ENCODE results near the gene RPP21. TPM values are rescaled to one million over a fixed set of nuclear protein-coding genes. Genes with fewer than 3 reads are reported as not detected.

RPP21 gene
- total RNA-seq, 1 experiment from 2014 or later, result 64.0 TPM

- Histone ChIP-seq H3K4me2 (ENCODE audit: insufficient read depth, insufficient read length, low read length) (no peak overlapping the region), H3T11ph (ENCODE audit: low read length) (no peak overlapping the region), H3K79me1 (ENCODE audit: insufficient read depth, low read depth, low read length, poor library complexity, severe bottlenecking) (no peaks in the 10 kb centered on the region), H4K20me1 (ENCODE audit: control insufficient read depth, insufficient read depth, insufficient read length) (no peaks in the 10 kb centered on the region), H3K18ac (ENCODE audit: insufficient read length, low read depth, low read length) (no peak overlapping the region), H2AFZ (ENCODE audit: low read length) (no peak overlapping the region), H2AK5ac (ENCODE audit: insufficient read length, low read length) (no peak overlapping the region), H3K4me1 (ENCODE audit: insufficient read depth, low read length) (no peaks in the 10 kb centered on the region; the same call in 1 of the 2 replicates), H3K9me3 (ENCODE audit: control insufficient read depth, low read depth, low read length) (no peaks in the 10 kb centered on the region), H3K23me2 (ENCODE audit: insufficient read length, low read depth, low read length, poor library complexity, severe bottlenecking) (peaks cover 5% of the 10 kb centered on the region), H2BK5ac (ENCODE audit: insufficient read length, low read length) (no peak overlapping the region), H3K79me2 (ENCODE audit: insufficient read depth, low read length) (no peaks in the 10 kb centered on the region), H2BK15ac (ENCODE audit: low read depth, low read length) (no peak overlapping the region), H4K91ac (ENCODE audit: insufficient read length, low read depth, low read length) (no peak overlapping the region), H3K14ac (ENCODE audit: insufficient read depth, low read length) (no peak overlapping the region), H3K27ac (ENCODE audit: insufficient read length, low read depth, low read length) (no peak overlapping the region), H3K56ac (ENCODE audit: insufficient read length, low read depth, low read length) (no peak overlapping the region), H2BK12ac (ENCODE audit: insufficient read length, low read depth, low read length) (no peak overlapping the region), H3K27me3 (ENCODE audit: insufficient read depth, low read length) (no peaks in the 10 kb centered on the region), H3K9ac (ENCODE audit: extremely low read depth, insufficient read length, low read length) (no peak overlapping the region), H3K4ac (ENCODE audit: low read depth, low read length) (no peak overlapping the region), H4K5ac (ENCODE audit: insufficient read length, low read depth, low read length) (no peak overlapping the region), H3K23ac (ENCODE audit: insufficient read length, low read depth, low read length) (no peak overlapping the region), H2BK20ac (ENCODE audit: low read depth, low read length, poor library complexity, severe bottlenecking) (no peak overlapping the region), H2BK120ac (ENCODE audit: low read depth, low read length, poor library complexity, severe bottlenecking) (no peak overlapping the region), H4K8ac (replicated peaks; ENCODE audit: insufficient read length, low read depth, low read length) (no peak overlapping the region)
- H3K4me3 Mint-ChIP-seq, result no peak overlapping the region
- H3K9me3 Mint-ChIP-seq, result no peaks in the 10 kb centered on the region
- H3K4me1 Mint-ChIP-seq, result peaks cover 9 to 13% of the 10 kb centered on the region in 2 experiments
- TF ChIP-seq CTCF (conservative IDR thresholded peaks at IDR 0.05), result no peak
- DNase-seq, result no peak
- no peaks in the 10 kb centered on the region for H3K36me3 Mint-ChIP-seq (ENCODE audit: insufficient read depth in 1 of 3, low read depth in 3 of 3)
- H3K27me3 Mint-ChIP-seq (ENCODE audit: low read depth), result peaks cover 64% of the 10 kb centered on the region
- H3K27ac Mint-ChIP-seq, result no peak overlapping the region
- no CpG with 5 or more reads among the region's 3 CpGs for WGBS (ENCODE audit: extremely low coverage, insufficient read length, low lambda C conversion rate)
Measured at GRCh38 chr6:30391240-30391639, 46.3 kb downstream of the RPP21 start.
